Upper lobe of right lung (tissue), 1 donor: ENCODE results near the gene FOXO3. TPM values are rescaled to one million over a fixed set of nuclear protein-coding genes. Genes with fewer than 3 reads are reported as not detected.
A peak's percentile ranks its signal among the peaks of the same experiment; 100 is the strongest.

Experiments
- ATAC-seq: fragments of 200-7000 bp; cut with Tn5 transposase; one replicate; pipeline ENCODE4 v1.9.1; 2020; ENCODE audit warnings: mild to moderate bottlenecking, moderate library complexity
- DNase-seq: peaks from one replicate; pipeline ENCODE4 v3.0.0-alpha.2; 2020
- H3K27ac ChIP-seq: fragments of 200-600 bp; one replicate; pipeline ENCODE4 v1.8.0; 2022
- H3K27me3 ChIP-seq: fragments of 200-600 bp; one replicate; pipeline ENCODE4 v1.8.0; 2022; ENCODE audit warnings: mild to moderate bottlenecking
- H3K36me3 ChIP-seq: fragments of 200-600 bp; one replicate; pipeline ENCODE4 v1.8.0; 2022
- H3K4me1 ChIP-seq: fragments of 200-600 bp; one replicate; pipeline ENCODE4 v1.8.0; 2022
- H3K4me3 ChIP-seq: fragments of 200-600 bp; one replicate; pipeline ENCODE4 v1.8.0; 2022; ENCODE audit warnings: mild to moderate bottlenecking
- H3K9me3 ChIP-seq: fragments of 200-600 bp; one replicate; pipeline ENCODE4 v1.8.0; 2022
- CTCF ChIP-seq: fragments of 200-600 bp; IDR thresholded peaks from one replicate; pipeline ENCODE4 v1.8.0; 2022; ENCODE audit warnings: antibody characterized with exemption
- intact Hi-C: fragments of 100-400 bp; cut with DNase I; formaldehyde crosslinking; loops from one replicate; pipeline ENCODE4 v1.11.0; 2022
- total RNA-seq: library from RNA; stranded (reverse); fragmentation: NEBNext Ultra II Directional; extraction: Animal tissue kit (Norgen Biotek cat#: 25700); gene quantifications from one replicate; pipeline ENCODE4 v1.2.1, GENCODE V29; 2021
- donor health status: DM: no; HTN: yes; CAD: no; lungs with severe emphysema.

Gene FOXO3
- total RNA-seq, 1 donor from 2014 or later = 73.6 TPM

DNA sequence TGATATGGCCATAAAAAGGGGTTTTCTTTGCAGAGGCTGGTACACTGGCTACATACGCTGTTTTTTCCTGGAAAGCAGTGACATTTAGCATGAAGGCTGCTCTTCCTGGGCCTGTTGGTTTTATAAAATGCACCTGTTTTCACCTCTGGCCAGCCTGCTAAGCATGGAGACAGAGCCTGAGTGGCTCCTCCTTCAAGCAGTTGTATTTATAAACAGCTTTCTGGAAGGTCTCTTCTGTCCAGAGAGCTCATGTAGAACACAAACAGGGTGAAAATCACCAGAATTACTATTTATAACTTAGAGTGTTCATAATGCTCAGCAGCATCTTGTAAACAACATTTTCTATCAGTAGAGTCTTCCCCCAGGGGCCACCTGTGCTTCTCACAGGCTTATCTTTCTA lies 109.0 kb downstream of the FOXO3 start:
- H3K4me1 ChIP-seq = peaks cover 39% of the 10 kb centered on the region
- peaks cover 27% of the 10 kb centered on the region for H3K36me3 ChIP-seq
- no peak overlapping the region for H3K27ac ChIP-seq
- no peak for ATAC-seq
- no peak for DNase-seq
- intact Hi-C loops = loop anchor here (10.0 kb wide), 1 partner anchor 105 kb away; the partner anchor contains the start of gene FOXO3
- no peaks in the 10 kb centered on the region for H3K27me3 ChIP-seq
- no peaks in the 10 kb centered on the region for H3K9me3 ChIP-seq
- TF ChIP-seq CTCF = no peak
- no peak overlapping the region for H3K4me3 ChIP-seq

GRCh38 chr6:108671175-108671574 lies 110.5 kb downstream of the FOXO3 start:
- peaks cover 13% of the 10 kb centered on the region for H3K36me3 ChIP-seq
- H3K4me1 ChIP-seq = peaks cover 53% of the 10 kb centered on the region
- no peak overlapping the region for H3K27ac ChIP-seq
- H3K4me3 ChIP-seq = no peak overlapping the region
- no peaks in the 10 kb centered on the region for H3K9me3 ChIP-seq
- no peak for TF ChIP-seq CTCF
- H3K27me3 ChIP-seq = no peaks in the 10 kb centered on the region
- ATAC-seq (no peak), DNase-seq (no peak)
- intact Hi-C loops = loop anchor here (10.0 kb wide), 1 partner anchor 106 kb away; the partner anchor contains the start of gene FOXO3

DNA sequence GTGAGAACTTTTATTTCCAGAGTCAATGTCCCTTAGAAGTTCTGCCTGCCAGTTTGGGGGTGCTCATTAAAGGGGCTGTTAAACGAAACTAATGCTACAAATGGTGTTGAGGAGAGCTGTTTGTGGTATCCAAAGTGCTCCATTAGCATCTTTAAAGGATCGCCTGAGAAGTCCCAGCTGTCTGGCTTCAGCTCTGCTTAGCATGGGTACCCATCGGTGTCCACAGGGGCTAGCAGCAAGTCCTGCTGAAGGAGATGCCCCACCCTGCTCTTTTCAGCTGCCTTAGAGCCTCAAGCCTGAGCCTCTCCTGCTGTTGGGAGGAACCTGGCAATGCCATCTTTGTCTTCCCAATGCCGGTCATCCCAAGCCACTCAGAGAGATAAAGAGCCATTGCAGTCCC lies 111.1 kb downstream of the FOXO3 start:
- H3K4me1 ChIP-seq = peaks cover 54% of the 10 kb centered on the region
- no peak overlapping the region for H3K4me3 ChIP-seq
- DNase-seq (no peak), ATAC-seq (no peak)
- H3K36me3 ChIP-seq = peaks cover 13% of the 10 kb centered on the region
- TF ChIP-seq CTCF = no peak
- no peaks in the 10 kb centered on the region for H3K27me3 ChIP-seq
- no peaks in the 10 kb centered on the region for H3K9me3 ChIP-seq
- no peak overlapping the region for H3K27ac ChIP-seq
- intact Hi-C loops = loop anchor here (10.0 kb wide), 1 partner anchor 107 kb away; the partner anchor contains the start of gene FOXO3

GRCh38 chr6:108672641-108673040 lies 111.9 kb downstream of the FOXO3 start:
- Histone ChIP-seq H3K36me3 (peaks cover 13% of the 10 kb centered on the region), H3K9me3 (no peaks in the 10 kb centered on the region), H3K27me3 (no peaks in the 10 kb centered on the region), H3K4me3 (no peak overlapping the region), H3K4me1 (peaks cover 61% of the 10 kb centered on the region), H3K27ac (no peak overlapping the region)
- no peak for ATAC-seq
- intact Hi-C loops = loop anchor here (10.0 kb wide), 1 partner anchor 108 kb away; the partner anchor contains the start of gene FOXO3
- no peak for TF ChIP-seq CTCF
- DNase-seq = no peak

GRCh38 chr6:108673153-108673552 lies 112.4 kb downstream of the FOXO3 start:
- ATAC-seq (no peak), DNase-seq (no peak)
- Histone ChIP-seq H3K9me3 (no peaks in the 10 kb centered on the region), H3K4me1 (peaks cover 66% of the 10 kb centered on the region), H3K27ac (no peak overlapping the region), H3K4me3 (no peak overlapping the region), H3K27me3 (no peaks in the 10 kb centered on the region), H3K36me3 (peaks cover 10% of the 10 kb centered on the region)
- no peak for TF ChIP-seq CTCF
- intact Hi-C loops = loop anchor here (10.0 kb wide), 1 partner anchor 108 kb away; the partner anchor contains the start of gene FOXO3

- no peak for TF ChIP-seq CTCF
- intact Hi-C loops = loop anchor here (10.0 kb wide), 1 partner anchor 109 kb away; the partner anchor contains the start of gene FOXO3
- Histone ChIP-seq H3K4me1 (peaks cover 63% of the 10 kb centered on the region), H3K4me3 (no peak overlapping the region), H3K9me3 (no peaks in the 10 kb centered on the region), H3K27ac (no peak overlapping the region), H3K27me3 (no peaks in the 10 kb centered on the region), H3K36me3 (peaks cover 6% of the 10 kb centered on the region)
- peak; percentile 50 for ATAC-seq
- DNase-seq = no peak
Measured at GRCh38 chr6:108673602-108674001, 112.9 kb downstream of the FOXO3 start.
